Ishikawa (cell line): ENCODE data around the gene CADM2.

Experiments used
- CEBPB ChIP-seq: IDR thresholded peaks from 2 replicates; pipeline ENCODE4 v1.6.1; 2012
- CREB1 ChIP-seq: IDR thresholded peaks from 2 replicates; pipeline ENCODE4 v1.6.1; 2012; ENCODE audit warnings: low read depth
- EGR1 ChIP-seq: IDR thresholded peaks from 2 replicates; pipeline ENCODE4 v1.6.1; 2012
- EP300 ChIP-seq: IDR thresholded peaks from 2 replicates; pipeline ENCODE4 v1.6.1; 2012; ENCODE audit warnings: borderline replicate concordance
- FOXM1 ChIP-seq: IDR thresholded peaks from 2 replicates; pipeline ENCODE4 v1.6.1; 2012; ENCODE audit warnings: low read depth, borderline replicate concordance
- NFIC ChIP-seq: IDR thresholded peaks from 2 replicates; pipeline ENCODE4 v1.6.1; 2012
- RAD21 ChIP-seq: IDR thresholded peaks from 2 replicates; pipeline ENCODE4 v1.6.1; 2012; ENCODE audit warnings: low read depth
- TCF12 ChIP-seq: IDR thresholded peaks from 2 replicates; pipeline ENCODE4 v1.6.1; 2012; ENCODE audit warnings: low read depth
- TEAD4 ChIP-seq: IDR thresholded peaks from 2 replicates; pipeline ENCODE4 v1.6.1; 2012
- USF1 ChIP-seq: IDR thresholded peaks from 2 replicates; pipeline ENCODE4 v1.6.1; 2012
- YY1 ChIP-seq: IDR thresholded peaks from 2 replicates; pipeline ENCODE4 v1.6.1; 2012; ENCODE audit warnings: low read depth
- ZBTB7A ChIP-seq: IDR thresholded peaks from 2 replicates; pipeline ENCODE4 v1.6.1; 2012; ENCODE audit warnings: low read depth
- TF ChIP-seq, protein P1 (sequence below): IDR thresholded peaks from 2 replicates; pipeline ENCODE4 v1.6.1; 2012; ENCODE audit warnings: low read depth, mild to moderate bottlenecking
- TF ChIP-seq, protein P2 (sequence below): IDR thresholded peaks from 2 replicates; pipeline ENCODE4 v1.6.1; 2012

CADM2 gene

GRCh38 chr3:84967767-84968581, 9.2 kb downstream of the CADM2 start:
- TF ChIP-seq USF1: no peak
- no peak for TF ChIP-seq TCF12
- no peak for TF ChIP-seq ZBTB7A

DNA sequence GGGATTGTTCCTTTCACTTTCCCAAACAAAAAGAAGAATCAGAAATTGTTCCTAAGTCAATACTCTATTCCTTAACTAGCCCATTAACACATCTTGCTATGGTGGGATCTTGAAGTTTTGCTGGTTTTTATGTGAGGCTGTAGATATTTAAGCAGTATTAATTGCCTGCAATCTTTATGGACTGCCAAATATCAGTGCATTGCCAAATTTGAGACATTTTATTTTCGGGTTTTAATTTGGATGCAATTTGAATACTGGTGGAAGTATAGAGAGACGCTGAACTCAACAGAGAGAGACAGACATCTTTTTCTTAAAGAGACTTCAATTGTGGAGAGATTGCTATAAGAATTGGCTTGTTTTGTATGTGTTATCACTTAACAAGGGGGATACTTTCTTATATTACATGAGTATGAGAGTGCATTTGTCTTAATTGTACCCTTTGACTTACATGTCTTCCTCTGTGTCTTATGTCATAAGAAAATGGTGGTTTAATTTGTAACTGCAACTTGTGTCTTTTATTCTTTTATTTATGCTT, 10.0 kb downstream of the CADM2 start:
- TF ChIP-seq, protein P1, sequence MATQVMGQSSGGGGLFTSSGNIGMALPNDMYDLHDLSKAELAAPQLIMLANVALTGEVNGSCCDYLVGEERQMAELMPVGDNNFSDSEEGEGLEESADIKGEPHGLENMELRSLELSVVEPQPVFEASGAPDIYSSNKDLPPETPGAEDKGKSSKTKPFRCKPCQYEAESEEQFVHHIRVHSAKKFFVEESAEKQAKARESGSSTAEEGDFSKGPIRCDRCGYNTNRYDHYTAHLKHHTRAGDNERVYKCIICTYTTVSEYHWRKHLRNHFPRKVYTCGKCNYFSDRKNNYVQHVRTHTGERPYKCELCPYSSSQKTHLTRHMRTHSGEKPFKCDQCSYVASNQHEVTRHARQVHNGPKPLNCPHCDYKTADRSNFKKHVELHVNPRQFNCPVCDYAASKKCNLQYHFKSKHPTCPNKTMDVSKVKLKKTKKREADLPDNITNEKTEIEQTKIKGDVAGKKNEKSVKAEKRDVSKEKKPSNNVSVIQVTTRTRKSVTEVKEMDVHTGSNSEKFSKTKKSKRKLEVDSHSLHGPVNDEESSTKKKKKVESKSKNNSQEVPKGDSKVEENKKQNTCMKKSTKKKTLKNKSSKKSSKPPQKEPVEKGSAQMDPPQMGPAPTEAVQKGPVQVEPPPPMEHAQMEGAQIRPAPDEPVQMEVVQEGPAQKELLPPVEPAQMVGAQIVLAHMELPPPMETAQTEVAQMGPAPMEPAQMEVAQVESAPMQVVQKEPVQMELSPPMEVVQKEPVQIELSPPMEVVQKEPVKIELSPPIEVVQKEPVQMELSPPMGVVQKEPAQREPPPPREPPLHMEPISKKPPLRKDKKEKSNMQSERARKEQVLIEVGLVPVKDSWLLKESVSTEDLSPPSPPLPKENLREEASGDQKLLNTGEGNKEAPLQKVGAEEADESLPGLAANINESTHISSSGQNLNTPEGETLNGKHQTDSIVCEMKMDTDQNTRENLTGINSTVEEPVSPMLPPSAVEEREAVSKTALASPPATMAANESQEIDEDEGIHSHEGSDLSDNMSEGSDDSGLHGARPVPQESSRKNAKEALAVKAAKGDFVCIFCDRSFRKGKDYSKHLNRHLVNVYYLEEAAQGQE: no peak

DNA sequence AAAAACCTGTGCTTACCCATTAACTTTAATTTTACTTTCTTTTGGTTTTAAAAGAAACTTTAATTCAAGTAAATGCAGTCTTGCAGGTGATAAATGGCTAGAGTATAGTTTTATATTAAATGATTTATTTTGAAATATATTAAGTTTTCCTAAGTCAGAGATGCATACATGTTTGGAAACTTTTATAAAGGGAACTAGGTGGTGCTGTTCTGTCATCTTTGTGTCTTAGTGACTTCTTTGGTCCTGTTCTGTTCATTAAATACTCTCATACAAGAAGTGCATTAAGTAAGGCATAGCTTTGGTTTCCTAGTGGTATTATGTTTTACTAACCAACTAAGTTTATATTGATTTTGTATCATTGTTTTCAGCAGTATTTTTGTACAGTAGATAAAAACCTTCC, 15.6 kb downstream of the CADM2 start:
- TF ChIP-seq TCF12: no peak
- no peak for TF ChIP-seq CREB1
- no peak for TF ChIP-seq NFIC
- no peak for TF ChIP-seq TEAD4
- peak; percentile 25 for TF ChIP-seq RAD21
- no peak for TF ChIP-seq ZBTB7A
- no peak for TF ChIP-seq FOXM1
- no peak for TF ChIP-seq USF1
- TF ChIP-seq EGR1: no peak

DNA sequence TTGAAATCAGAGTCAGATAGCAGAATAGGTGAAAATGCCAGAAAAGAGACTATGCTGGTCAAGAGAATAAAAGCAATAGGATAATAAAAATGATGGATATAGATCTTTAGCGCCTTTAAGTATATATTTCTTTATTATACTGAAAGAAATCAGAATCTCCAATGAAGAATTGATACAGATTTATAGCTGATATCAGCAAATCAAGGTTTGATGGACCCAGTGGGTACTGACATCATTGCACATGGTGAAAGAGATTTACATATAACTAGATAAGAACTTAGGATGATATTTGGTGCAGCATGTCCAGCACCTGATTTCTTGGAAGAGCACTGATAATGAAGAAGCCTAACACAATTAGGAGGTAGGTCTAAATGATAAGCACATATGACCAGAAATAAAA, 18.2 kb downstream of the CADM2 start:
- no peak for TF ChIP-seq TEAD4
- TF ChIP-seq FOXM1: no peak
- no peak for TF ChIP-seq EP300
- no peak for TF ChIP-seq ZBTB7A

DNA sequence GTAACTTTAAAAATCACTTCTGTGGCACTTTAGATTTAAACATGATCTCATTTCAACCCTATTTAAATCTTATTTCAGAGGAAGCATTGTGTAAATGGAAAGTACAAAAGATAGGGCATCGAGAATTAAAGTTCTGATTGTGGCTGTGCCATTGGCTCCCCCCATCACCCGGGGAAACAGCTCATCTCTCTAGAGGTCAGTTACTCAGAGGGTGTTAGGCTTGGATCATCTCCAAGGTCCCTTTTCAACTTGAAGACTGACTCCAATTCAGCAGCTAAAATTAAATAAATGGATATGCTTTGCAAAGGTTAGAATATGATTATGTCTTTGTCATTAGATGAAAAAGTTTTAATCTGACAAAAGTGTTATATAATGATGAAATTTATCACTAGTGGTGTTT, 20.1 kb downstream of the CADM2 start:
- TF ChIP-seq EGR1: no peak
- TF ChIP-seq, protein P2, sequence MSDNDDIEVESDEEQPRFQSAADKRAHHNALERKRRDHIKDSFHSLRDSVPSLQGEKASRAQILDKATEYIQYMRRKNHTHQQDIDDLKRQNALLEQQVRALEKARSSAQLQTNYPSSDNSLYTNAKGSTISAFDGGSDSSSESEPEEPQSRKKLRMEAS: no peak

DNA sequence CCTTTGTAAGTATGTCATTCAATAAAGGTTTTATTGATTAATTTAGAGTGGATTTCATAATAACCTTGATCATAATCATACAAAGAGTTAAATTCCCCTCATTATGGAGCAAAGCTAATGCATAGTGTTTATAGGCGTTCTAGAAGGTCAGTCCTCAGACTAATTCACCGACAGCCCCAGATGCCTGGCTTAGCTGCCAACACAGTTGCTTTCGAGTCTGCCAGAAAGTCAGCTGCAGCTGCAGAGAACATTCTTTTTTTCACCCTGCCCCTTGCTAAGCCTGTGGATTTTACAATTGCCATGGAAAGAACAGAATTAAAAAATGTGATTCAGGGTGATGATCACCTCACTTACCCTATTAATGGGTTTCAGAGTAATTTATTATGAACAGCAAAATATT, 21.2 kb downstream of the CADM2 start:
- TF ChIP-seq ZBTB7A (no peak), NFIC (no peak), RAD21 (no peak), CEBPB (no peak), CREB1 (no peak), EGR1 (no peak)

DNA sequence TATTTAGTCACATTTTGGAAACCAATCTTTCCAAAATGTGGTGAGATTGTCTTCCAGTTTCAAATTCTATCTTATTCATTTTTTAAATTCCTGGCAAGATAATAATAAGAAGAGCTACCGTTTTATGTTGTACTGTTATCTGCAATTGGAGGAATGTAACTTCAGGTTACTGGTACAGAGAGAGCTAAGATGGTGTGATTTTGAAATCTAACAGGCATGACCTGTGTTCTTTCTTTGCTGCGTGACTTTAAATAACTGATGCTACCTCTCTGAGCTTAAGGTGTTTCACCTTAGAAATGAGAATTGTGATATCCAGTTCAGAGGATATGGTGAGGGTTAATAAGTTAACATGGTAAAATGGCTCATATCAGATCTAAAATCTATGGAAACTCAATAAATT, 21.7 kb downstream of the CADM2 start:
- TF ChIP-seq NFIC: no peak
- TF ChIP-seq TEAD4: no peak
- TF ChIP-seq RAD21: no peak
- no peak for TF ChIP-seq ZBTB7A
- no peak for TF ChIP-seq YY1
- TF ChIP-seq EGR1: no peak

DNA sequence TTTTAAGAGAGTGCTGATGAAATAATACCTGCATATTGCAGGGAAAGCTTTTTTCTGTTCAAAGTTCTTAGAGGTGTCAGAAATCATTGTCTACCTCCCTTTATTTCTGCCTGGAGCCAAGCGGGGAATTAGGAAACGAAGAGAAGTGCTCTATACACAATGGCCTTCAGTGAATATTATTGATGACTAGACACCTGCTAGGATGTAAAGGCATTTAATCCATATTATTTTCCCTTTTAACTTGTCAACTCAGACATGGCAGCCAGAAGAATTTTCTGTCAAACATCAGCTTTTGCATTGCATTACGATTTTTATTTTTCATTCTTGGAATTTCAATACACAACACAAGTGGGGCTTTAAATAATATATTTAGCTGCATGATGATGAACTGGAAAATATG, 24.7 kb downstream of the CADM2 start:
- TF ChIP-seq CREB1: no peak
- TF ChIP-seq YY1: no peak
- TF ChIP-seq EGR1: no peak
- TF ChIP-seq, protein P1: no peak
- no peak for TF ChIP-seq NFIC
- no peak for TF ChIP-seq ZBTB7A
